ENCODE results near the gene ATP11A. TPM values are rescaled to one million over a fixed set of nuclear protein-coding genes. Genes with fewer than 3 reads are reported as not detected.
A peak's percentile ranks its signal among the peaks of the same experiment; 100 is the strongest.

The ATP11A gene
- total RNA-seq, 1 experiment from 2014 or later, result 232 TPM

GRCh38 chr13:112898621-112899280 lies 208.9 kb downstream of the ATP11A start:
- Mint-ChIP-seq H3K9me3 (ENCODE audit: unreplicated experiment) (no peaks in the 10 kb centered on the region), H3K4me3 (ENCODE audit: unreplicated experiment) (no peak overlapping the region), H3K4me1 (ENCODE audit: low read depth, unreplicated experiment) (no peaks in the 10 kb centered on the region), H3K36me3 (ENCODE audit: insufficient read depth, unreplicated experiment) (no peaks in the 10 kb centered on the region), H3K27me3 (ENCODE audit: insufficient read depth, unreplicated experiment) (no peaks in the 10 kb centered on the region), H3K27ac (ENCODE audit: unreplicated experiment) (no peak overlapping the region)
- H3K9me3 ChIP-seq, result no peaks in the 10 kb centered on the region
- H3K27me3 ChIP-seq (replicated peaks; ENCODE audit: control insufficient read depth, insufficient read depth, low read length), result no peaks in the 10 kb centered on the region
- TF ChIP-seq CTCF (IDR thresholded peaks at IDR 0.05; ENCODE audit: insufficient read depth in 1 of 2, low read depth in 1 of 2, low read length in 1 of 2, severe bottlenecking in 1 of 2, unreplicated experiment in 1 of 2), result no peak
- intact Hi-C loops (cut with micrococcal nuclease; ENCODE audit: unreplicated experiment), result no loop called here
- BruUV-seq (replicated peaks), result no TSS peak
- peaks cover 6% of the 10 kb centered on the region; the same call in 1 of the 2 replicates for H3K4me1 ChIP-seq
- H3K36me3 ChIP-seq (ENCODE audit: control insufficient read depth, insufficient read depth, low read length), result no peaks in the 10 kb centered on the region
- ChIA-PET CTCF (interaction anchor here (0.6 kb wide), 2 partner anchors 30 to 590 kb away, joined by 4 read pairs; no protein-coding TSS in a partner anchor), POLR2A (no interaction called here)
- H3K4me3 ChIP-seq (ENCODE audit: low read depth, low read length), result no peak overlapping the region
- DNase-seq, result peak in 1 of 2 experiments; percentile 27

GRCh38 chr13:112899281-112900225 lies 209.7 kb downstream of the ATP11A start:
- no peak overlapping the region for H3K27ac Mint-ChIP-seq (ENCODE audit: unreplicated experiment)
- peak in 1 of 2 experiments; percentile 12 for DNase-seq
- Histone ChIP-seq H3K4me1 (peaks cover 5% of the 10 kb centered on the region; the same call in 1 of the 2 replicates), H3K4me3 (ENCODE audit: low read depth, low read length) (no peak overlapping the region), H3K36me3 (ENCODE audit: control insufficient read depth, insufficient read depth, low read length) (peaks cover 3% of the 10 kb centered on the region; the same call in 1 of the 2 replicates), H3K27me3 (replicated peaks; ENCODE audit: control insufficient read depth, insufficient read depth, low read length) (no peaks in the 10 kb centered on the region), H3K9me3 (peaks cover 1% of the 10 kb centered on the region; the same call in 1 of the 2 replicates)
- TF ChIP-seq CTCF (IDR thresholded peaks at IDR 0.05; ENCODE audit: insufficient read depth in 1 of 2, low read depth in 1 of 2, low read length in 1 of 2, severe bottlenecking in 1 of 2, unreplicated experiment in 1 of 2), result no peak
- H3K9me3 Mint-ChIP-seq (ENCODE audit: unreplicated experiment), result no peaks in the 10 kb centered on the region
- ChIA-PET CTCF (interaction anchor here (0.6 kb wide), 2 partner anchors 29 to 589 kb away, joined by 4 read pairs; no protein-coding TSS in a partner anchor), POLR2A (no interaction called here)
- BruUV-seq (replicated peaks), result no TSS peak
- no peaks in the 10 kb centered on the region for H3K36me3 Mint-ChIP-seq (ENCODE audit: insufficient read depth, unreplicated experiment)
- no peaks in the 10 kb centered on the region for H3K4me1 Mint-ChIP-seq (ENCODE audit: low read depth, unreplicated experiment)
- no peaks in the 10 kb centered on the region for H3K27me3 Mint-ChIP-seq (ENCODE audit: insufficient read depth, unreplicated experiment)
- no peak overlapping the region for H3K4me3 Mint-ChIP-seq (ENCODE audit: unreplicated experiment)
- intact Hi-C loops (cut with micrococcal nuclease; ENCODE audit: unreplicated experiment), result no loop called here

GRCh38 chr13:112900226-112900600 lies 210.4 kb downstream of the ATP11A start:
- Histone ChIP-seq H3K9me3 (peaks cover 8% of the 10 kb centered on the region), H3K27me3 (replicated peaks; ENCODE audit: control insufficient read depth, insufficient read depth, low read length) (no peaks in the 10 kb centered on the region), H3K36me3 (ENCODE audit: control insufficient read depth, insufficient read depth, low read length) (peaks cover 4% of the 10 kb centered on the region; the same call in 1 of the 2 replicates), H3K4me3 (ENCODE audit: low read depth, low read length) (no peak overlapping the region), H3K4me1 (no peaks in the 10 kb centered on the region)
- Mint-ChIP-seq H3K4me3 (ENCODE audit: unreplicated experiment) (no peak overlapping the region), H3K9me3 (ENCODE audit: unreplicated experiment) (no peaks in the 10 kb centered on the region), H3K36me3 (ENCODE audit: insufficient read depth, unreplicated experiment) (peaks cover 3% of the 10 kb centered on the region), H3K27me3 (ENCODE audit: insufficient read depth, unreplicated experiment) (no peaks in the 10 kb centered on the region), H3K27ac (ENCODE audit: unreplicated experiment) (no peak overlapping the region), H3K4me1 (ENCODE audit: low read depth, unreplicated experiment) (no peaks in the 10 kb centered on the region)
- intact Hi-C loops (cut with micrococcal nuclease; ENCODE audit: unreplicated experiment), result no loop called here
- no TSS peak for BruUV-seq (replicated peaks)
- CTCF ChIA-PET, result no interaction called here
- TF ChIP-seq CTCF (IDR thresholded peaks at IDR 0.05; ENCODE audit: insufficient read depth in 1 of 2, low read depth in 1 of 2, low read length in 1 of 2, severe bottlenecking in 1 of 2, unreplicated experiment in 1 of 2), result no peak
- DNase-seq, result no peak
- POLR2A ChIA-PET, result no interaction called here

All from Caco-2 (cell line).